Measurements from ENCODE around the gene GNAO1.

GNAO1 gene

DNA sequence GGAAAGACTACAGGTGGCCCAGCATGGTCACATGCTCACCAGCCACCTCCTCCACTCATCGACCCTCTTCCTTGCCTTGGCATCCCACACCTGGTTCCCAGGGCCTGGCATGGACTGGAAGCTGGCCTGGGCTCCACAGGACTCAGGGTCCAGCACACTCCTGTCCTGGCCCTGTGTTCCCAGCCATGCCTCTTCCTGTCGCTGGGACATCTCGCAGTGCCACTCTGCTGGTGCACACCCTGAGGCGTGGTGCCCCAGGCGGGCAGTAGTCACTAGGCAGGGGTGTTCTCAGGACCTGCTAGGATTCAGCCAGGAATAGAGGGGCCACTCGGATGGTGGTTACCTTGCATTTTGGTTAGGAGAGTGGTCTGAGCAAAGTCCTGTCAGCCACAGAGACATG lies 134.7 kb downstream of the GNAO1 start:
- Histone ChIP-seq H3K36me3 (no peaks in the 10 kb centered on the region), H3K27ac (no peak overlapping the region)
- TF ChIP-seq, protein P1, sequence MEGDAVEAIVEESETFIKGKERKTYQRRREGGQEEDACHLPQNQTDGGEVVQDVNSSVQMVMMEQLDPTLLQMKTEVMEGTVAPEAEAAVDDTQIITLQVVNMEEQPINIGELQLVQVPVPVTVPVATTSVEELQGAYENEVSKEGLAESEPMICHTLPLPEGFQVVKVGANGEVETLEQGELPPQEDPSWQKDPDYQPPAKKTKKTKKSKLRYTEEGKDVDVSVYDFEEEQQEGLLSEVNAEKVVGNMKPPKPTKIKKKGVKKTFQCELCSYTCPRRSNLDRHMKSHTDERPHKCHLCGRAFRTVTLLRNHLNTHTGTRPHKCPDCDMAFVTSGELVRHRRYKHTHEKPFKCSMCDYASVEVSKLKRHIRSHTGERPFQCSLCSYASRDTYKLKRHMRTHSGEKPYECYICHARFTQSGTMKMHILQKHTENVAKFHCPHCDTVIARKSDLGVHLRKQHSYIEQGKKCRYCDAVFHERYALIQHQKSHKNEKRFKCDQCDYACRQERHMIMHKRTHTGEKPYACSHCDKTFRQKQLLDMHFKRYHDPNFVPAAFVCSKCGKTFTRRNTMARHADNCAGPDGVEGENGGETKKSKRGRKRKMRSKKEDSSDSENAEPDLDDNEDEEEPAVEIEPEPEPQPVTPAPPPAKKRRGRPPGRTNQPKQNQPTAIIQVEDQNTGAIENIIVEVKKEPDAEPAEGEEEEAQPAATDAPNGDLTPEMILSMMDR (IDR thresholded peaks at IDR 0.05): no peak

DNA sequence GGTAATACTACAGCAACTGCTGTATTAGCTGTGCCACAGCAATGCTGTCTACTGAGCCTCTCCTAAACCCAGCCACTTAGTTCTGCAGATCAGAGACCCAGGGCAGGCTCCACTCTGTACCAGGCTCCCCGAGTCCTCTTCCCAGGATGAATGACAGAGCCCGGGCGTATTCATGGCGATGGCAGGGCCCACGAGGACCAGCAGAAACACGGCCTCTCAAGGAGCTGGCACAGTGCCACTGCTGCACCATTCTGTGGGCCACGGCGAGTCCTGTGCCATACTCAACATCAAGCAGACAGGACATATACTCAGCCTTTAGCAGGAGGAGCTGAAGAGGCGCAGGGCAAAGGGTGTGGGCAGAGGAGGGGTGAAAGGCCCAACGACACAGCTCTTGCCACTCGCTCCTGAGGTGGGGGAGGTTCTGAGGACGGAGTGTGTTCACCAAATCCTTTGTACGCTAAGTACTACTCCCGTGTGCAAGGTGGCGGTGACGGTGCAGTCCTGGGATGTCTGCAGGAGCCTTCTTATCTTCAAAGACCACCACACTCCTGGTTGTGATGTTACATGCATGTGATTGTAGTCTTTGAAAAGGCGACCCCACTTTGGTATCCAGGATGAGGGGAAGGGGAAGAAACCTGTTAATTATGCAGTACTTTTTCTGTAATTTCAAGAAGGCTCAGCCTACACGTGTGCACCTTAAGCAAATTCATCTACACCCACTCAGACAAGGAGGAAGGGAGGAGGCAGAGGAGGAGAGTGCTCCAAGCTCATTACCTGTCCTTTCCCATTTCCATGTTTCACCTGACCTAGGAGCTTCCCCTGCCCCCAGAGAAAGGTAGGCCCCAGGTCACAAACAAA lies 136.0 kb downstream of the GNAO1 start:
- no peak overlapping the region for H3K4me3 ChIP-seq
- no peak overlapping the region for H3K27ac ChIP-seq
- no peaks in the 10 kb centered on the region for H3K4me1 ChIP-seq
- DNase-seq: no peak
- no peaks in the 10 kb centered on the region for H3K36me3 ChIP-seq
- intact Hi-C loops (cut with DNase I; ENCODE audit: low total_unique reads): no loop called here
- TF ChIP-seq, protein P1 (IDR thresholded peaks at IDR 0.05): no peak
- no peaks in the 10 kb centered on the region for H3K9me3 ChIP-seq
- H3K27me3 ChIP-seq: no peaks in the 10 kb centered on the region

More for the DNA sequence above, 134.7 kb downstream of the GNAO1 start:
- Histone ChIP-seq H3K9me3 (no peaks in the 10 kb centered on the region), H3K27me3 (no peaks in the 10 kb centered on the region), H3K4me3 (no peak overlapping the region), H3K4me1 (no peaks in the 10 kb centered on the region)
- intact Hi-C loops (cut with DNase I; ENCODE audit: low total_unique reads): no loop called here
- DNase-seq: no peak

DNA sequence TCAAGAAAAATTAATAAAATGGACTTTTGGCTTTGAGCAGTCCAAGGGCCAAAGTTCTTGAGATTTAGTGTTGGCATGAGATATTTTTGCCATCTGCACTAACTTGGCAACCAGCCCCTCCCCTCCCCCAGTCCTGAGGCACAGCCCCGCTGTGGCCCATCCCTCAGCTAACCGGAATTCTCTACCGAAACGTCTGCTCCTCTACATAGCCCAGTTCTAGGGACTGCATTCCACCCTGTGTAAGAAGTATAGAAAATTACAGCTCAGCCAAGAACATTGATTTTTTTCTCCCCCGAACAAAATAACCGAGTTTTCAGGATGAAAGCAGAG lies 136.6 kb downstream of the GNAO1 start:
- TF ChIP-seq, protein P1 (IDR thresholded peaks at IDR 0.05): no peak
- no peak overlapping the region for H3K27ac ChIP-seq
- H3K9me3 ChIP-seq: no peaks in the 10 kb centered on the region
- no peaks in the 10 kb centered on the region for H3K36me3 ChIP-seq
- intact Hi-C loops (cut with DNase I; ENCODE audit: low total_unique reads): no loop called here
- H3K4me1 ChIP-seq: no peaks in the 10 kb centered on the region
- DNase-seq: no peak
- no peak overlapping the region for H3K4me3 ChIP-seq
- no peaks in the 10 kb centered on the region for H3K27me3 ChIP-seq

DNA sequence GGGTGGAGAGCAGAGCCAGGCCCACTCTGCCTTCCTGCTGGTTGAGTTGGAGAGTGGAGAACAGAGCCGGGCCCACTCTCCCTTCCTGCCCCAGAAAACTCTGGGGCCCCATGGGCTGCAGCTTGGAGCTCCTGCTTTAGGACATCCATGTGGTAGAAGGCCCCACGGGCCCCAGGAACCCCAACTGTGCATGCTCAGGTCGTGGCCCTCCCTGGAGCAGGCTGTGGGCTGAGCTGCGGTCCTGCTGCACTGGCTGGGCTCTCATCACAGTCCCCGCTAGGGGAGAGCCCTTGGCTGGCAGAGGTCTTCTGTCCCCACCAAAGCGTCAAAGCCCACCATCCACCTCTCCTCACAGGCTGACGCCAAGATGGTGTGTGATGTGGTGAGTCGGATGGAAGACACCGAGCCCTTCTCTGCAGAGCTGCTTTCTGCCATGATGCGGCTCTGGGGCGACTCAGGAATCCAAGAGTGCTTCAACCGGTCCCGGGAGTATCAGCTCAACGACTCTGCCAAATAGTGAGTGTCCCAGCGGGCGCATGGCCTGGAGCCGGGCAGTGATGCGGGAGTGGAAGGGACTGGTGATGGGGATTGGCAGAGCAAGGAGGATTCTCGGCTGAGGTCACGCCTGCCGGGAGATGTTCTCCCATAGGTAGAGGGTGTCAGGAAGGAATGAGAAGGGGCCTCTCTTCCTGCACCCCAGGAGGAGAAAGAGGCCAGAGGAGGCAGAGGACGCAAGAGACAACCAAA lies 137.2 kb downstream of the GNAO1 start:
- Histone ChIP-seq H3K4me1 (no peaks in the 10 kb centered on the region), H3K36me3 (no peaks in the 10 kb centered on the region), H3K27me3 (no peaks in the 10 kb centered on the region), H3K9me3 (no peaks in the 10 kb centered on the region), H3K4me3 (no peak overlapping the region), H3K27ac (no peak overlapping the region)
- intact Hi-C loops (cut with DNase I; ENCODE audit: low total_unique reads): no loop called here
- TF ChIP-seq, protein P1 (IDR thresholded peaks at IDR 0.05): no peak
- no peak for DNase-seq

DNA sequence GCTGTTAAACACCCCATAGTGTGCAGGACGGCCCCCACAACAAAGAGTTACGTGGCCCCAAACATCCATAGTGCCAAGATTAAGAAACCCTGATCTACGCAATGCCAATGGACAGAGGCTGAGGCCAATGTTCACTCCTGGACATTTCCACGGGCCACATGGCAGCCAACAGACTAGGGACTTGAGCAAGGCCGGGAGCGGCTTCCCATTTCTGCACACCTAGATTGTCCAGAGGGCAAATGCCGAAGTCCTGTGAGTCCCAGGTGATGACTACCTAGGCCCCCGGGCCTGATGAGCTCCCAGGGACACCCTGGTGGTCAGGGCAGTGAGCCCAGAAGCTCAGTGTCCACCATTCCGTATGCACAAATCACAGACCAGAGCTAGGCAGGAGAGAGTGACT lies 138.6 kb downstream of the GNAO1 start:
- Histone ChIP-seq H3K4me1 (no peaks in the 10 kb centered on the region), H3K9me3 (no peaks in the 10 kb centered on the region), H3K27ac (no peak overlapping the region), H3K27me3 (no peaks in the 10 kb centered on the region), H3K36me3 (peaks cover 0 to 3% (median 0%) of the 10 kb centered on the region in 3 donors), H3K4me3 (no peak overlapping the region)
- no peak for DNase-seq
- intact Hi-C loops (cut with DNase I; ENCODE audit: low total_unique reads): no loop called here
- TF ChIP-seq, protein P1 (IDR thresholded peaks at IDR 0.05): no peak
